Sigmoid colon (tissue), 7 donors: ENCODE measurements around the gene PRKG1. TPM values are rescaled to one million over a fixed set of nuclear protein-coding genes. Genes with fewer than 3 reads are reported as not detected.

ENCODE experiments used
- DNase-seq: peaks from one replicate; pipeline ENCODE4 v3.0.0-alpha.2; 2019
- H3K27ac ChIP-seq, 4 donors: fragments of 200-600 bp; sonication (generic); one replicate each; pipeline ENCODE4 v1.5.1; 2016 to 2019; ENCODE audit warnings: mild to moderate bottlenecking in 1 of 4
- H3K27me3 ChIP-seq, 3 donors: fragments of 200-600 bp; sonication (generic); one replicate each; pipeline ENCODE4 v1.5.1; 2019; ENCODE audit warnings: mild to moderate bottlenecking in 1 of 3
- H3K36me3 ChIP-seq, 4 donors: fragments of 200-600 bp; sonication (generic); one replicate each; pipeline ENCODE4 v1.5.1; 2016 to 2019
- H3K4me1 ChIP-seq, 4 donors: fragments of 200-600 bp; sonication (generic); one replicate each; pipeline ENCODE4 v1.5.1; 2017 to 2019
- H3K4me3 ChIP-seq, 4 donors: fragments of 200-600 bp; sonication (generic); one replicate each; pipeline ENCODE4 v1.5.1; 2017 to 2019; ENCODE audit warnings: mild to moderate bottlenecking in 2 of 4, moderate library complexity in 1 of 4
- H3K9me3 ChIP-seq, 4 donors: fragments of 200-600 bp in 3 of 4; sonication (generic) in 3 of 4; one replicate each; pipeline versions ENCODE4 v1.5.1 to v1.6.1; 2013 to 2019
- CTCF ChIP-seq, 4 experiments: fragments of 450-650 bp in 3 of 4; fragments of 200-600 bp in 1 of 4; IDR thresholded peaks; one replicate each; pipeline ENCODE4 v1.5.1; 2016 to 2019; ENCODE audit warnings: antibody characterized with exemption in 4 of 4, mild to moderate bottlenecking in 3 of 4, moderate library complexity in 2 of 4
- EP300 ChIP-seq, 4 donors: sonication (generic); formaldehyde crosslinking; IDR thresholded peaks; one replicate each; pipeline ENCODE4 v1.6.1; 2017; ENCODE audit warnings: antibody characterized with exemption in 4 of 4
- POLR2A ChIP-seq, 2 donors: fragments of 450-650 bp; IDR thresholded peaks; one replicate each; pipeline ENCODE4 v1.6.1; 2016; ENCODE audit warnings: antibody characterized with exemption in 2 of 2, mild to moderate bottlenecking in 2 of 2, moderate library complexity in 2 of 2
- POLR2AphosphoS5 ChIP-seq, 4 donors: sonication (generic); formaldehyde crosslinking; IDR thresholded peaks; one replicate each; pipeline ENCODE4 v1.6.1; 2017; ENCODE audit warnings: antibody characterized with exemption in 4 of 4
- WGBS, 2 donors: extraction: QIAGEN DNeasy Blood & Tissue Kit; methylation state at CpG; one replicate each; pipeline ENCODE4 v1.1.7; 2013; 5-methylcytosine and 5-hydroxymethylcytosine counted together
- intact Hi-C: fragments of 100-400 bp; cut with DNase I; formaldehyde crosslinking; loops from one replicate; pipeline ENCODE4 v1.15.1; 2023
- polyA plus RNA-seq, 3 donors: library from polyadenylated mRNA; stranded (reverse); fragments of 200-250 nt; gene quantifications; one replicate each; pipeline ENCODE4 v1.2.3, GENCODE V29; 2013
- total RNA-seq, 4 donors: library from RNA; depleted of rRNA; stranded (reverse); fragments of >200 nt; gene quantifications; one replicate each; pipeline ENCODE4 v1.1.0, GENCODE V29; 2016
- donor health status: healthy with polysubstance abuse.
- donor health status: Bipolar disorder and iron deficiency.
- donor health status: healthy.

Gene PRKG1
- total and polyA plus RNA-seq, 7 donors: 3.7 to 92.9 (median 60.2) TPM

- WGBS, 2 donors: 89 to 92% methylated on average over 2 of the region's 2 CpGs
- Histone ChIP-seq H3K27ac (no peak overlapping the region), H3K9me3 (no peaks in the 10 kb centered on the region), H3K27me3 (no peaks in the 10 kb centered on the region), H3K36me3 (no peaks in the 10 kb centered on the region), H3K4me3 (no peak overlapping the region), H3K4me1 (peaks cover 0 to 22% (median 9%) of the 10 kb centered on the region in 4 donors)
- intact Hi-C loops: loop anchor here (5.0 kb wide), 1 partner anchor 36 kb away; no protein-coding TSS in a partner anchor
- DNase-seq: no peak
- TF ChIP-seq EP300 (IDR thresholded peaks at IDR 0.05): no peak
- peak in 2 of 4 experiments; percentile 22 to 23 for TF ChIP-seq CTCF (IDR thresholded peaks at IDR 0.05)
These were observed 26.4 kb upstream of the PRKG1 start for GRCh38 chr10:51047857-51048256.

GRCh38 chr10:51048792-51049191, 25.5 kb upstream of the PRKG1 start:
- H3K4me3 ChIP-seq: no peak overlapping the region
- intact Hi-C loops: loop anchor here (5.0 kb wide), 1 partner anchor 36 kb away; no protein-coding TSS in a partner anchor
- H3K36me3 ChIP-seq: no peaks in the 10 kb centered on the region
- no peak overlapping the region for H3K27ac ChIP-seq
- TF ChIP-seq CTCF (IDR thresholded peaks at IDR 0.05) (no peak), POLR2A (IDR thresholded peaks at IDR 0.05) (no peak), EP300 (IDR thresholded peaks at IDR 0.05) (no peak), POLR2AphosphoS5 (IDR thresholded peaks at IDR 0.05) (no peak)
- H3K27me3 ChIP-seq: no peaks in the 10 kb centered on the region
- no peak for DNase-seq
- H3K9me3 ChIP-seq: no peaks in the 10 kb centered on the region
- peaks cover 0 to 25% (median 9%) of the 10 kb centered on the region in 4 donors for H3K4me1 ChIP-seq
- WGBS, 2 donors: 77 to 84% methylated on average over 7 of the region's 7 CpGs

GRCh38 chr10:51052163-51052562, 22.1 kb upstream of the PRKG1 start:
- Histone ChIP-seq H3K4me3 (no peak overlapping the region), H3K4me1 (peaks cover 0 to 25% (median 11%) of the 10 kb centered on the region in 4 donors), H3K27ac (peak overlapping the region in 2 of 4 donors; percentile 6 to 25), H3K36me3 (no peaks in the 10 kb centered on the region), H3K27me3 (no peaks in the 10 kb centered on the region), H3K9me3 (no peaks in the 10 kb centered on the region)
- DNase-seq: no peak
- TF ChIP-seq POLR2AphosphoS5 (IDR thresholded peaks at IDR 0.05): peak in 1 of 4 donors; percentile 26
- TF ChIP-seq EP300 (IDR thresholded peaks at IDR 0.05): no peak
- intact Hi-C loops: no loop called here

DNA sequence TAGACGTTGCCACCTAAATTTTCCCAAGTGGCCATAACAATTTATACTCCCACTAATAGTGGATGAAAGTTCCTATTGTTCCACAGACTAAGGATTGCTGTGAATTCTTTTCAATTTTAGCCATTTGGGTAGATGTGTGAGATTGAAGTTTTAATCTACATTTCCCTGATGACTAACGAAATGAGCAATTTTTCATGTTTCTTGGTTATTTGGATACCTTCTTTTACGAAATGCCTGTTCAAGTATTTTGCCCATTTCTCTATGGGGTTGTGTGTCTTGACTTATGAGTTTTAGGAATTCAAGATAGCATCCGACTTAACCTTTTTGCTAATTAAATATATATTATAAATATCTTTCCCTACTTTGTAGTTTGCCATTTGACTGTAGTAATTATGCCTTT, 16.4 kb upstream of the PRKG1 start:
- DNase-seq: no peak
- TF ChIP-seq CTCF (IDR thresholded peaks at IDR 0.05) (no peak), POLR2A (IDR thresholded peaks at IDR 0.05) (no peak), EP300 (IDR thresholded peaks at IDR 0.05) (no peak), POLR2AphosphoS5 (IDR thresholded peaks at IDR 0.05) (no peak)
- peaks cover 0 to 7% (median 3%) of the 10 kb centered on the region in 4 donors for H3K4me1 ChIP-seq
- no peak overlapping the region for H3K27ac ChIP-seq
- no peaks in the 10 kb centered on the region for H3K36me3 ChIP-seq
- no peaks in the 10 kb centered on the region for H3K27me3 ChIP-seq
- H3K9me3 ChIP-seq: peaks cover 0 to 6% (median 0%) of the 10 kb centered on the region in 4 donors
- intact Hi-C loops: no loop called here
- 91 to 94% methylated on average over 4 of the region's 4 CpGs for WGBS, 2 donors
- H3K4me3 ChIP-seq: no peak overlapping the region

DNA sequence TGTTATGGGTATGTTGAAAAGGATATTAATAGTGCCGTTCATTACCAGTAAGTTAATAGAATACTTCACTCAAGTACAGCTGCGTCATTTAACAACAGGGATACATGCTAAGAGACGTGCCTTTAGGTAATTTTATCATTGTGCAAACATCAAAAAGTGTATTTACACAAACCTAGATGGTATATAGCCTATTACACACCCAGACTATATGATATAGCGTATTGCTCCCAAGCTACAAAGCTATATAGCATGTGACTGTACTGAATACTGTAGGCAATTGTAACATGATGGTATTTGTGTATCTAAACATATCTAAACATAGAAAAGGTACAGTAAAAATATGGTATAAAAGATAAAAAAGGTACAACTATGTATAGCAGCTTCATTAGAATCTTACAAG, 11.1 kb upstream of the PRKG1 start:
- intact Hi-C loops: loop anchor here (5.0 kb wide), 1 partner anchor 899 kb away; no protein-coding TSS in a partner anchor

More for the DNA sequence above, 11.1 kb upstream of the PRKG1 start:
- Histone ChIP-seq H3K27ac (no peak overlapping the region), H3K36me3 (no peaks in the 10 kb centered on the region), H3K27me3 (no peaks in the 10 kb centered on the region), H3K9me3 (peaks cover 0 to 1% (median 0%) of the 10 kb centered on the region in 4 donors), H3K4me1 (peaks cover 0 to 13% (median 0%) of the 10 kb centered on the region in 4 donors), H3K4me3 (no peak overlapping the region)
- 16 to 73% methylated on average over 4 of the region's 4 CpGs for WGBS, 2 donors
- DNase-seq: no peak
- TF ChIP-seq POLR2AphosphoS5 (IDR thresholded peaks at IDR 0.05) (no peak), EP300 (IDR thresholded peaks at IDR 0.05) (no peak), POLR2A (IDR thresholded peaks at IDR 0.05) (no peak), CTCF (IDR thresholded peaks at IDR 0.05) (no peak)
